Measurements from ENCODE around the gene ELOVL6.

DNA sequence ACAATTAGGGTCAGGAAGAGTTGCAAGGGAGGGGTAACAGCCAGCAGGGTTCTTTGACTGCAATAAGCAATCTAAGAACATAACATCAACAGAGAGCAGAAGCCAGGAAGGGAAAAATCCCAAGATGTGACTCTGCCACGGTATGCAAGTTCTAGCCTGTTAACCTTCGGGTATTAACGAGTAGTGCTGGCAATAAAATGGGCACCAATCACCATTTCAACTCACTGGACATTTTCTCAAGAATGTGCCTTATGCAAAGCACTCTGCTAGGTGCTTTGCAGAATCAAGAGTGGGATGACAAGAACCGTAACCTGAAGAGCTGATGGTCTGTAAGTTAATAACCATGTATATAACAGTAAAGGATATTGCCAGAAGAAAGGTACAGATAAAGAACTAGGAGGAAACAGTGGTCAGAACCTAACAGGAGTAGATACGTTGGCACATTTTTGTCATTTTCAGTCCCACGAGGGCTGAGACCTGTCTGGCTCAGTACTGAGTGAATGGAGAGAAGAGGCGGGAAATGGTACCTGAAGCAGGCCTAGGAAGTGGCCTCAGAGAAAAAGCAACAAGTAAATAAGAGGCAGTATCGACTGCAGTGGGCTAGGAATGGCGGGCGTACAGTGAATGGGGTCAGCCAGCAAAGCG, 2.7 kb downstream of the ELOVL6 start:
- no peak for TF ChIP-seq EZH2 (IDR thresholded peaks at IDR 0.05; ENCODE audit: low read depth)
- TF ChIP-seq, protein P1, sequence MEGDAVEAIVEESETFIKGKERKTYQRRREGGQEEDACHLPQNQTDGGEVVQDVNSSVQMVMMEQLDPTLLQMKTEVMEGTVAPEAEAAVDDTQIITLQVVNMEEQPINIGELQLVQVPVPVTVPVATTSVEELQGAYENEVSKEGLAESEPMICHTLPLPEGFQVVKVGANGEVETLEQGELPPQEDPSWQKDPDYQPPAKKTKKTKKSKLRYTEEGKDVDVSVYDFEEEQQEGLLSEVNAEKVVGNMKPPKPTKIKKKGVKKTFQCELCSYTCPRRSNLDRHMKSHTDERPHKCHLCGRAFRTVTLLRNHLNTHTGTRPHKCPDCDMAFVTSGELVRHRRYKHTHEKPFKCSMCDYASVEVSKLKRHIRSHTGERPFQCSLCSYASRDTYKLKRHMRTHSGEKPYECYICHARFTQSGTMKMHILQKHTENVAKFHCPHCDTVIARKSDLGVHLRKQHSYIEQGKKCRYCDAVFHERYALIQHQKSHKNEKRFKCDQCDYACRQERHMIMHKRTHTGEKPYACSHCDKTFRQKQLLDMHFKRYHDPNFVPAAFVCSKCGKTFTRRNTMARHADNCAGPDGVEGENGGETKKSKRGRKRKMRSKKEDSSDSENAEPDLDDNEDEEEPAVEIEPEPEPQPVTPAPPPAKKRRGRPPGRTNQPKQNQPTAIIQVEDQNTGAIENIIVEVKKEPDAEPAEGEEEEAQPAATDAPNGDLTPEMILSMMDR (conservative IDR thresholded peaks at IDR 0.05), result no peak
